ENCODE measurements around the gene ATP6V0E2.

DNA sequence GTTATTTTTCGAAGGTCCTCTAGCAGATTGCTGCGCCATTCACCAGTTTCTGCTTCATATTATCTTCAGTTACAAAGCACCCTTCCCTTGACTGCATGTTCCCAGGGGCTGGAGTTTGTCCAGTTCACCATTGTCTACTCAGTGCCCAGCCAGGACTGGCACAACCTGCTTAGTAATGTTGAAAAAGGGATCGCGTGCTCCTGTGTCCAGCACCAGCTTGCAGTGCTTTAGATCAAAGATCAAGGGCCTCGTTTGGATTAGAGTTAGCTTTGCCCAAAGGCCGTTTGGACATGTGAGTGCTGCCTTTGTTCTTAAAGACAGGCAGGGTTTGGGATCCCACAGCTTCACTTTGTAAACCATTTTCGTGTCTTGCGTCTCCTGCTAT, 867 bp downstream of the ATP6V0E2 start:
- no peak for TF ChIP-seq POLR2A (IDR thresholded peaks at IDR 0.05)
- TF ChIP-seq, protein P1, sequence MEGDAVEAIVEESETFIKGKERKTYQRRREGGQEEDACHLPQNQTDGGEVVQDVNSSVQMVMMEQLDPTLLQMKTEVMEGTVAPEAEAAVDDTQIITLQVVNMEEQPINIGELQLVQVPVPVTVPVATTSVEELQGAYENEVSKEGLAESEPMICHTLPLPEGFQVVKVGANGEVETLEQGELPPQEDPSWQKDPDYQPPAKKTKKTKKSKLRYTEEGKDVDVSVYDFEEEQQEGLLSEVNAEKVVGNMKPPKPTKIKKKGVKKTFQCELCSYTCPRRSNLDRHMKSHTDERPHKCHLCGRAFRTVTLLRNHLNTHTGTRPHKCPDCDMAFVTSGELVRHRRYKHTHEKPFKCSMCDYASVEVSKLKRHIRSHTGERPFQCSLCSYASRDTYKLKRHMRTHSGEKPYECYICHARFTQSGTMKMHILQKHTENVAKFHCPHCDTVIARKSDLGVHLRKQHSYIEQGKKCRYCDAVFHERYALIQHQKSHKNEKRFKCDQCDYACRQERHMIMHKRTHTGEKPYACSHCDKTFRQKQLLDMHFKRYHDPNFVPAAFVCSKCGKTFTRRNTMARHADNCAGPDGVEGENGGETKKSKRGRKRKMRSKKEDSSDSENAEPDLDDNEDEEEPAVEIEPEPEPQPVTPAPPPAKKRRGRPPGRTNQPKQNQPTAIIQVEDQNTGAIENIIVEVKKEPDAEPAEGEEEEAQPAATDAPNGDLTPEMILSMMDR (IDR thresholded peaks at IDR 0.05) = no peak
